HuH-7.5 (cell line): ENCODE data around the gene CDKL5.
A peak's percentile ranks its signal among the peaks of the same experiment; 100 is the strongest.
"Not testable (repeated sequence)": the region's sequence is repeated elsewhere in the genome, so short reads cannot be mapped to it uniquely, and the experiment has no call there.

Experiments
- DNase-seq: peaks from one replicate; pipeline ENCODE4 v3.0.0; 2011; ENCODE audit warnings: low spot score

The CDKL5 gene

GRCh38 chrX:18425199-18426003 is at the start of gene CDKL5:
Gene CDKL5 (plus strand): TSS chrX:18425608. CDS start chrX:18507097, 81,489 bp downstream.
- DNase-seq, result peak; percentile 69

- DNase-seq, result no peak
Measured at GRCh38 chrX:18377796-18378195, 47.6 kb upstream of the CDKL5 start.

GRCh38 chrX:18389966-18390365 is 35.4 kb upstream of the CDKL5 start:
- DNase-seq, result no peak

- no peak for DNase-seq
Measured at GRCh38 chrX:18390941-18391538, 34.4 kb upstream of the CDKL5 start.

GRCh38 chrX:18394477-18394876 is 30.9 kb upstream of the CDKL5 start:
- DNase-seq, result no peak

GRCh38 chrX:18401848-18402213 is 23.6 kb upstream of the CDKL5 start:
- DNase-seq, result no peak

- DNase-seq, result no peak
Measured at GRCh38 chrX:18406531-18407266, 18.7 kb upstream of the CDKL5 start.

GRCh38 chrX:18410038-18410437 is 15.4 kb upstream of the CDKL5 start:
- DNase-seq, result no peak

GRCh38 chrX:18415386-18415785 is 10.0 kb upstream of the CDKL5 start:
- no peak for DNase-seq

GRCh38 chrX:18422325-18422724 is 3.1 kb upstream of the CDKL5 start:
- DNase-seq, result no peak

GRCh38 chrX:18422886-18423285 is 2.5 kb upstream of the CDKL5 start:
- DNase-seq, result no peak

GRCh38 chrX:18424482-18425198 is 768 bp upstream of the CDKL5 start:
- no peak for DNase-seq

- no peak for DNase-seq
Measured at GRCh38 chrX:18426004-18426320, 554 bp downstream of the CDKL5 start.

GRCh38 chrX:18428006-18428405 is 2.6 kb downstream of the CDKL5 start:
- DNase-seq, result no peak

- not testable (repeated sequence) for DNase-seq
Measured at GRCh38 chrX:18433288-18433687, 7.9 kb downstream of the CDKL5 start.

- no peak for DNase-seq
Measured at GRCh38 chrX:18434896-18435295, 9.5 kb downstream of the CDKL5 start.

GRCh38 chrX:18436017-18436416 is 10.6 kb downstream of the CDKL5 start:
- DNase-seq, result no peak

- DNase-seq, result no peak
Measured at GRCh38 chrX:18440835-18441234, 15.4 kb downstream of the CDKL5 start.

GRCh38 chrX:18441780-18442367 is 16.5 kb downstream of the CDKL5 start:
- no peak for DNase-seq

GRCh38 chrX:18448416-18448815 is 23.0 kb downstream of the CDKL5 start:
- no peak for DNase-seq

GRCh38 chrX:18449236-18449635 is 23.8 kb downstream of the CDKL5 start:
- DNase-seq, result no peak

- DNase-seq, result no peak
Measured at GRCh38 chrX:18455384-18455783, 30.0 kb downstream of the CDKL5 start.
